Progenitor cell of endocrine pancreas (in vitro differentiated cells): Measurements from ENCODE around the gene SERPINB8. TPM values are rescaled to one million over a fixed set of nuclear protein-coding genes. Genes with fewer than 3 reads are reported as not detected.

Experiments
- DNase-seq: peaks from one replicate; pipeline ENCODE4 v3.0.0; 2021; ENCODE audit warnings: low spot score; ENCODE audit not compliant: unreplicated experiment
- H3K27ac Mint-ChIP-seq: 2 replicates; pipeline ENCODE4 v1.8.0; 2021; ENCODE audit warnings: mild to moderate bottlenecking, moderate library complexity, mixed read lengths
- H3K27me3 Mint-ChIP-seq: 2 replicates; pipeline ENCODE4 v1.8.0; 2021; ENCODE audit warnings: mixed read lengths
- H3K36me3 Mint-ChIP-seq: 2 replicates; pipeline ENCODE4 v1.8.0; 2022; ENCODE audit warnings: mixed read lengths; ENCODE audit not compliant: insufficient read depth
- H3K4me1 Mint-ChIP-seq: 2 replicates; pipeline ENCODE4 v1.8.0; 2021; ENCODE audit warnings: low read depth, mixed read lengths
- H3K4me3 Mint-ChIP-seq: 2 replicates; pipeline ENCODE4 v1.8.0; 2021; ENCODE audit warnings: low read depth, mild to moderate bottlenecking, moderate library complexity, mixed read lengths
- H3K9me3 Mint-ChIP-seq: 2 replicates; pipeline ENCODE4 v1.8.0; 2021; ENCODE audit warnings: low read depth, mixed read lengths
- CTCF ChIP-seq: fragments of 200-600 bp; sonication (generic); IDR thresholded peaks from one replicate; pipeline ENCODE4 v1.5.0; 2021; ENCODE audit warnings: antibody characterized with exemption, mild to moderate bottlenecking; ENCODE audit not compliant: unreplicated experiment
- total RNA-seq: library from RNA; stranded (reverse); gene quantifications from 2 replicates; pipeline ENCODE4 v1.2.1, GENCODE V29; 2021

The SERPINB8 gene
- total RNA-seq, 1 donor from 2014 or later: 3.1 TPM

DNA sequence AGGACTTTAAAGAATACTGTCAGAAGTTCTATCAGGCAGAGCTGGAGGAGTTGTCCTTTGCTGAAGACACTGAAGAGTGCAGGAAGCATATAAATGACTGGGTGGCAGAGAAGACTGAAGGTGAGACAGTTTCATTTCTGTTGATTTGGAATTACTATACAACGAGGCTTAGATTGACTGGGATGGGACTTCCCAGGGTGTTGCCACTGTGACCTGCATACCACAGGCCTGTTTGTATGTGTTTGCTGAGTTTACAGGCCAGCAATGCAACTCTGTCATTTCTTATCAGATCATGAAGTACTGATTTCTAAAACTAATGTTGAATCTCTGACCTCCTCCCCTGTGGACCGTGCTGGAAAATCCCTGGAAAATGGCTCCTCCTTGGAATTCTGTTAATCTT lies 11.8 kb downstream of the SERPINB8 start:
- no peak overlapping the region for H3K4me3 Mint-ChIP-seq
- no peaks in the 10 kb centered on the region for H3K9me3 Mint-ChIP-seq
- H3K27ac Mint-ChIP-seq: no peak overlapping the region

DNA sequence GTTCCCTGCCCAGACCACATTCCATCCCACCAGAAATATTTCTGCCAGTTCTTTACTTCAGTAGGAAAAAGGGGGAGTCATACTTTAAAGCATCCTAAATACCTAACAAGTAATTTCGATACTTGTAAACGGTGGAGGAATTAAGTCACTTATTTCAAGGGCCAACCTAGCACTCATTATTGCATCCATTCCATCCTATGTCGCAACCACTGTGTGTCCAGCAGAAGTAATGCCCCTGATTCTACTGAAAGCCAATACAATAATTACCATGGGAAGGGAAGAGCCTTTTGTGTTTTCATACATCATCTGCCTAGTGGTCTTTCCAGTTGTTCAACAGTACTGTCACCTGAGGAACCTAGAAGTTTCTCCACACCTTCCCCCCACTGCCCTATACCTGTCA lies 12.5 kb downstream of the SERPINB8 start:
- no peak overlapping the region for H3K27ac Mint-ChIP-seq
- H3K4me3 Mint-ChIP-seq: no peak overlapping the region
- no peaks in the 10 kb centered on the region for H3K9me3 Mint-ChIP-seq
- no peak for TF ChIP-seq CTCF
- DNase-seq: no peak
- H3K36me3 Mint-ChIP-seq: peaks cover 2% of the 10 kb centered on the region
- H3K4me1 Mint-ChIP-seq: peaks cover 6% of the 10 kb centered on the region
- H3K27me3 Mint-ChIP-seq: peaks cover 3% of the 10 kb centered on the region

More for the DNA sequence above, 11.8 kb downstream of the SERPINB8 start:
- Mint-ChIP-seq H3K36me3 (no peaks in the 10 kb centered on the region), H3K27me3 (peaks cover 3% of the 10 kb centered on the region), H3K4me1 (peaks cover 6% of the 10 kb centered on the region)
- TF ChIP-seq CTCF: no peak
- no peak for DNase-seq

- Mint-ChIP-seq H3K36me3 (peaks cover 2% of the 10 kb centered on the region), H3K4me3 (no peak overlapping the region), H3K4me1 (no peaks in the 10 kb centered on the region), H3K27me3 (no peaks in the 10 kb centered on the region), H3K9me3 (no peaks in the 10 kb centered on the region), H3K27ac (no peak overlapping the region)
- no peak for TF ChIP-seq CTCF
- no peak for DNase-seq
Observed at GRCh38 chr18:63986885-63987284, 17.0 kb downstream of the SERPINB8 start.

GRCh38 chr18:63987743-63988142 lies 17.9 kb downstream of the SERPINB8 start:
- peaks cover 2% of the 10 kb centered on the region for H3K36me3 Mint-ChIP-seq
- no peak for DNase-seq
- no peaks in the 10 kb centered on the region for H3K9me3 Mint-ChIP-seq
- H3K4me1 Mint-ChIP-seq: no peaks in the 10 kb centered on the region
- no peak for TF ChIP-seq CTCF
- H3K4me3 Mint-ChIP-seq: no peak overlapping the region
- H3K27ac Mint-ChIP-seq: no peak overlapping the region
- H3K27me3 Mint-ChIP-seq: no peaks in the 10 kb centered on the region

GRCh38 chr18:63992751-63993150 lies 22.9 kb downstream of the SERPINB8 start:
- DNase-seq: no peak
- H3K4me3 Mint-ChIP-seq: no peak overlapping the region
- peaks cover 9% of the 10 kb centered on the region for H3K9me3 Mint-ChIP-seq
- H3K36me3 Mint-ChIP-seq: peaks cover 1% of the 10 kb centered on the region
- H3K27ac Mint-ChIP-seq: no peak overlapping the region
- no peaks in the 10 kb centered on the region for H3K4me1 Mint-ChIP-seq
- H3K27me3 Mint-ChIP-seq: no peaks in the 10 kb centered on the region
- no peak for TF ChIP-seq CTCF
